GM12801 (cell line): ENCODE data around the gene GPC5.

Experiments
- TF ChIP-seq, protein P1 (sequence below): IDR thresholded peaks from one replicate; pipeline ENCODE4 v1.5.1; 2011; ENCODE audit warnings: control low read depth; ENCODE audit not compliant: insufficient read length; ENCODE audit errors: extremely low read depth

The GPC5 gene

DNA sequence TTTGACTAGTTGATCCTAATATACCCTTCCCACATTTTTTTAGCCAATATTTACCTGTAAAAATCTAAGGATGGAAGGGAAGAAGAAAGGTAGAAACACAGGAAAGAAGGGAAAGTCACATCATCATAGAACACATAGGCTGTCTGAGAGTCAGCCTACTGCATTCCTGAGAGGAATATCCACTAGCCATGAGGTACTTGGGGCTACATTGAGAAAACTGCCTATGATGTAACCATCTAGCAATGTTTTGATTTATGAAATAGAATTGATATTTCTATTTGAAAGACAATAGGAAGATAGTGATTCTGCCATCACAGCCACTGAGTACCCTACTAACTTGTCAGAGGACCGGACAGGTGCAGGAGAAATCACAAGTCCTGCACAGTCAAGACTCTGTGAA lies 873.8 kb downstream of the GPC5 start:
- TF ChIP-seq, protein P1, sequence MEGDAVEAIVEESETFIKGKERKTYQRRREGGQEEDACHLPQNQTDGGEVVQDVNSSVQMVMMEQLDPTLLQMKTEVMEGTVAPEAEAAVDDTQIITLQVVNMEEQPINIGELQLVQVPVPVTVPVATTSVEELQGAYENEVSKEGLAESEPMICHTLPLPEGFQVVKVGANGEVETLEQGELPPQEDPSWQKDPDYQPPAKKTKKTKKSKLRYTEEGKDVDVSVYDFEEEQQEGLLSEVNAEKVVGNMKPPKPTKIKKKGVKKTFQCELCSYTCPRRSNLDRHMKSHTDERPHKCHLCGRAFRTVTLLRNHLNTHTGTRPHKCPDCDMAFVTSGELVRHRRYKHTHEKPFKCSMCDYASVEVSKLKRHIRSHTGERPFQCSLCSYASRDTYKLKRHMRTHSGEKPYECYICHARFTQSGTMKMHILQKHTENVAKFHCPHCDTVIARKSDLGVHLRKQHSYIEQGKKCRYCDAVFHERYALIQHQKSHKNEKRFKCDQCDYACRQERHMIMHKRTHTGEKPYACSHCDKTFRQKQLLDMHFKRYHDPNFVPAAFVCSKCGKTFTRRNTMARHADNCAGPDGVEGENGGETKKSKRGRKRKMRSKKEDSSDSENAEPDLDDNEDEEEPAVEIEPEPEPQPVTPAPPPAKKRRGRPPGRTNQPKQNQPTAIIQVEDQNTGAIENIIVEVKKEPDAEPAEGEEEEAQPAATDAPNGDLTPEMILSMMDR, result no peak

DNA sequence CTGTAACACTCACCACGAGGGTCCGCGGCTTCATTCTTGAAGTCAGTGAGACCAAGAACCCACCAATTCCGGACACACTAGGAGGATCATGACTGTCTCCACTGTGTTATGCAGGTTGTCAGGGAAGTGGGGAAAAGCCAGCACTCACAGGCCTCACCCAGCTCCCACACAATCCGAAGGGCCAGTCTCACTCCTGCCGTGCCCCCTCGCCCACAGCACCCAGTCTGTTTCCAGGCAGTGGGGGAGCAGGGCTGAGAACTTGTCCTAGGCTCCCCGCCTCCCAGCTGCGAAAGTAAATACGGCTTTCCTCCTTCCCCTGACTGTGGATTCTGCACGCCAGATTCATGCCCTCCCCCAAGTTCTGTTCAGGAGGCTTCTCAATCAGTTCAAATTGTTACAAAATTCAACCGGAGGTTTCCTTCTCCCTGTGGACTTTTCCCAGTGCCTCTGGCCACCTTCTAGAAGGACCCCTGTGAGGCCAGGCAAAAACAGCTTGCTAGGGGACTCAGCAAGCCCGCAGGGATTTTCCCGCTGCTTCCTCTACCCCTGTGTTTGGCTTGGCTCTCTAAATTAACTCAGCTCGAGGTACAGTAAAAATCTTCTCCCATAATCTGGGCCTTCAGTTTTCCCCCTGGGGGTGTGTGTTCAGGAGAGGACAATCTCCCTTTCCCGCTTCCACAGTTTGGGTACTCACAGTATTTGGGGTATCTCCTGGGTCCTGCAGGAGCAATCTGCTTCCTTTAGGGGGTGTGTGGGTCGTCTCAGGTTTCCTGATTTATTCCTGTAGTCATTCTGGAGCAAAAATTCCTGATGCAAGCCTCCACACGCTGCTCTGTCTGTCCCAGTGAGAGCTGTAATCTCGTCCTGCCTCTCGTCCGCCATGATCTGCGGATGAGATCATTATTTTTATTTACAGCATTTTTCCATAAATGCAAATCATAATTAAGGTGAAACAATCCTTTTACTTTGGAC lies 899.8 kb downstream of the GPC5 start:
- TF ChIP-seq, protein P1, result no peak

DNA sequence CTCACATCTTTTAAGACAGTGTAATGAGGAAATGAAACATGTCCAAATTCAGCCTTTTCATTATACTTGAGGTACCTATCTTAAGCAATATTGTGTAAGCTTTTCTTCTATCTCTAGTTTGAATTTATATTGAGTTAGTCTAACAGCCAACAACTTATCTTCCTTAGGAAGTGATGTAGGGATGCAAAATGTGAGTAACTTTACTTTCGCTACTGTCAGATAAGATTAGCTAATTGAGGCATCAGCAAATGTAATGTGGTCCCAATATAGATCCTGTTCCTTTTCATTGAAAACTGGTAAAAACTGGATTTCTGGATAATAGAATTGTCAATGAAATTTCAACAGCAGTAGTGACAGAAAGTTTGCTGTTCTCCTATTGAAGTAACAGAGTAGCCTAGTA lies 902.2 kb downstream of the GPC5 start:
- TF ChIP-seq, protein P1, result no peak

DNA sequence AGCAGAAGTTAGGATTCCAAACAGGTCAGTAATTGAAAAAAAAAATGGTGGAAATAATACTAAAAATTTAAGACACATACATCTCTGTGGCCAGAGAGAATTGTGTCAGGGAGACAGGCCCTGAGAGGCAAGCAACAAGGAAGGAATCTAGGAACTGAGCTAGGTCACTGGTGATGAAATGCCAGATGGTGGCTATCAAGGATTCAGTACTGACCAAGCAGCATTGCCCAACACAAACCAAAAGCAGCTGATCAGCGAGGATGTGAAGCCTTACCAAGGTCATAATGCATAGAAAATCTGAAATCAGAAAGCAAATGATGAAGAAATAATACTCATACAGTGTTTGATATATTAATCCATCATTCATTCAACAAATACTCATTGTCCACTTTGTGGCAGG lies 905.0 kb downstream of the GPC5 start:
- TF ChIP-seq, protein P1, result no peak

DNA sequence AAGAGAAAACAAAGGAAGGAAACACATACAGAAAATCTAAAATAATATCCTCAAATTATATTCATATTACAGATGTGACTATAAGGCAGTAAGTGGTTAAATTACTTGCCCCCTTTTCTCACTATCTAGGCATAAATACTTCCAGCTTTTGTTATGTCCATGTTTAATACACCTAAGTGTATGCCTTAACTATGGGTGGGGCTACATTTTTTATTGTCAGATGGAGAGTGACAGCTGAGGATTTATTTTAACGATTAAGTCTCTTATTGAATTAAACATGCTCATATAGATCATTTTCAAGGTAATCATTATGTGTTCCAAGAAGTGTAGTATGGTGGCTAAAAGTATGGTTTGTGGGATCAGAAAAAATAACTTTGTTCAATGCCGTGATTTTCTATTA lies 909.3 kb downstream of the GPC5 start:
- TF ChIP-seq, protein P1, result no peak

DNA sequence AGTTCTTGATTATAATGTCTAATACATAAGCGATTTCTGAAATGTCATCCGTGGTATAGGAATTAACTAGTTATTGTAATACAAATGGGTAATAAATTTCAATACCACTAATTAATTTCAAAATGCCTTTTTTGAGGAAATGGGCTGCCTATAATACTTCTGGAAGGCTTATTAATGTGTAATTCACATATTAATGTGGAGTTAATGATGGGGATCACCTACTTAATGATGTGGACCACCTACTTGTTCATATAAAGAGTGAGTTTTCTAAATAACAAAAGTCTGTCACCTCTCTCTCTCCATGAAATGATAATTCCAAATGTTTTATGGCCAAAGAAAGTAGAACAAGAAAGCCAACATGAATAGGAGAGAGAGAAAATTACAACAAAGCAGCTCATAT lies 914.4 kb downstream of the GPC5 start:
- TF ChIP-seq, protein P1, result no peak

DNA sequence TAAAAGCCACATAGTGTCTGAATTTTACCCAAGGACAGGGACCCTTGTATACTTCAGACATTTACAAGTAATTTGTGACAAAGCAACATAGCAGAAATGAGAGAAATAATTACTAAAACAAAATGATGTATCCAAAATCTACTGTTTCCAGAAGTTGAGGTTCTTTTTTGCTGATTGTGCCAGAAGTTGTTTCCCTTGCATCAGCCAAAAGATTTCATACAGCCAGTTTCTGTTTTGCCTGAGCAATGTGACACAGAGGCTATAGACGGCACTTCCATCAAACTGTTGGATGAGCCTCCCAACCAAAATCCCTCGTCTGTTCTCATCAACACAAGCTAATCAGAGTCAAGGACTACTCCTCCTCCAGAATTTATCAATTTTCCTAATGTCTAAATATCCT lies 915.0 kb downstream of the GPC5 start:
- TF ChIP-seq, protein P1, result no peak
